OCI-LY7 (cell line): ENCODE results near the gene VMO1. TPM values are rescaled to one million over a fixed set of nuclear protein-coding genes. Genes with fewer than 3 reads are reported as not detected.
A peak's percentile ranks its signal among the peaks of the same experiment; 100 is the strongest.

ENCODE experiments used
- BruUV-seq: library from RNA; stranded (reverse); fragments of 400-500 nt; replicated peaks from 2 replicates; lab custom pipeline; 2021; lab: Mats Ljungman, UMichigan
- CTCF ChIA-PET: fragments of 300-600 bp; sonication (Branson Sonifier 250); formaldehyde crosslinking; loops from one replicate; lab custom pipeline; 2022; ENCODE audit warnings: antibody characterized with exemption; ENCODE audit not compliant: unreplicated experiment; lab: Charles Lee
- POLR2A ChIA-PET: fragments of 300-600 bp; sonication (Branson Sonifier 250); formaldehyde crosslinking; loops from one replicate; lab custom pipeline; 2022; ENCODE audit warnings: antibody characterized with exemption; lab: Charles Lee
- DNase-seq: peaks from one replicate; pipeline ENCODE4 v3.0.0-alpha.2; 2015; ENCODE audit warnings: low spot score
- H2AFZ ChIP-seq: fragments of 200-600 bp; sonication (generic), shearing (Covaris generic); 2 replicates; pipeline ENCODE4 v1.6.1; 2014; ENCODE audit warnings: mild to moderate bottlenecking, antibody characterized with exemption, low read length, moderate library complexity
- H3K27ac ChIP-seq: fragments of 200-600 bp; sonication (generic); 2 replicates; pipeline ENCODE4 v1.5.1; 2014; ENCODE audit warnings: mixed run types, low read depth, mild to moderate bottlenecking, moderate library complexity, low read length, inconsistent platforms; ENCODE audit not compliant: poor library complexity, severe bottlenecking
- H3K36me3 ChIP-seq: fragments of 200-600 bp; sonication (generic); 2 replicates; pipeline ENCODE4 v1.6.1; 2014; ENCODE audit warnings: mild to moderate bottlenecking, antibody characterized with exemption, low read length, moderate library complexity, mixed read lengths; ENCODE audit not compliant: insufficient read depth
- H3K4me1 ChIP-seq: fragments of 200-600 bp; sonication (generic); 2 replicates; pipeline ENCODE4 v1.5.1; 2014; ENCODE audit warnings: mild to moderate bottlenecking, low read length; ENCODE audit not compliant: insufficient read depth, poor library complexity, severe bottlenecking
- H3K4me2 ChIP-seq: fragments of 200-600 bp; sonication (generic); 2 replicates; pipeline ENCODE4 v1.6.1; 2014; ENCODE audit warnings: mild to moderate bottlenecking, low read length
- H3K4me3 ChIP-seq: fragments of 200-600 bp; sonication (generic); 2 replicates; pipeline ENCODE4 v1.5.1; 2014; ENCODE audit warnings: mild to moderate bottlenecking, low read depth, low read length; ENCODE audit not compliant: poor library complexity, severe bottlenecking
- H3K79me2 ChIP-seq: fragments of 200-600 bp; sonication (generic); 2 replicates; pipeline ENCODE4 v1.6.1; 2016; ENCODE audit warnings: low read depth, mild to moderate bottlenecking, low read length, moderate library complexity, mixed read lengths; ENCODE audit not compliant: insufficient read depth
- H3K9me2 ChIP-seq: fragments of 200-600 bp; sonication (generic); 2 replicates; pipeline ENCODE4 v1.6.1; 2016; ENCODE audit warnings: mild to moderate bottlenecking, low read length, mixed read lengths; ENCODE audit not compliant: insufficient read depth
- H3K9me3 ChIP-seq: fragments of 200-600 bp; sonication (generic); 2 replicates; pipeline ENCODE4 v1.6.1; 2014; ENCODE audit warnings: mild to moderate bottlenecking, mixed run types, low read length, mixed read lengths
- H4K20me1 ChIP-seq: fragments of 200-600 bp; sonication (generic); 2 replicates; pipeline ENCODE4 v1.6.1; 2014; ENCODE audit warnings: mild to moderate bottlenecking, antibody characterized with exemption, low read length, moderate library complexity, mixed read lengths; ENCODE audit not compliant: insufficient read depth
- EZH2phosphoT487 ChIP-seq: fragments of 200-600 bp; sonication (generic); IDR thresholded peaks from 2 replicates; pipeline ENCODE4 v1.6.1; 2018; ENCODE audit warnings: low read depth, borderline replicate concordance, mild to moderate bottlenecking, mixed run types, antibody characterized with exemption, low read length, moderate library complexity, mixed read lengths
- intact Hi-C: fragments of 100-400 bp; cut with micrococcal nuclease; formaldehyde crosslinking; loops from one replicate; pipeline ENCODE4 v1.10.0; 2022; ENCODE audit not compliant: unreplicated experiment
- total RNA-seq, 2 experiments: library from RNA; depleted of rRNA in 1 of 2; stranded (reverse); fragments of >200 nt in 1 of 2; shearing (Covaris generic) in 1 of 2; gene quantifications; 2 replicates each; pipeline ENCODE4 v1.2.3, GENCODE V29; 2014 to 2022
- TF ChIP-seq, protein P1 (sequence below): fragments of 200-600 bp; sonication (generic); conservative IDR thresholded peaks from 2 replicates; pipeline ENCODE4 v1.5.1; 2014; ENCODE audit warnings: mild to moderate bottlenecking, antibody characterized with exemption, low read length, moderate library complexity, mixed read lengths

Gene VMO1
- total RNA-seq, 2 experiments from 2014 or later: not detected

DNA sequence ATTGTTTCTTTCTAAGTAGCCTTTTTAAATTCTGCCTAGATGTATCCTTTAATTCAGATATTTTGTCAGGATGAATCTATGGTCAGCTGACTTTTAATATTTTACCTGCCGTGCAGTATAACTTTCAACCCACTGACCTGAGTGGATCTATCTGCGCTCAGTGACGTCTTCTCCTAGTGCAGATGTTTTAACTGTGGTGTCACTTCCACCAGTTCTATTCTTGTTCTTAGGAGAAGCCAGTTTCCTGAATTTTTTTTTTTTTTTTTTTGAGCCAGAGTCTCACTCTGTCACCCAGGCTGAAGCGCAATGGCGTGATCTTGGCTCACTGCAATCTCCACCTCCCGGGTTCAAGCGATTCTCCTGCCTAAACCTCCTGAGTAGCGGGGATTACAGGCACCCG is 19.4 kb downstream of the VMO1 start:
- Histone ChIP-seq H3K79me2 (no peaks in the 10 kb centered on the region), H2AFZ (no peak overlapping the region), H3K9me2 (no peaks in the 10 kb centered on the region), H3K36me3 (no peaks in the 10 kb centered on the region), H3K27ac (no peak overlapping the region), H3K4me3 (no peak overlapping the region), H3K4me1 (peaks cover 4% of the 10 kb centered on the region), H3K9me3 (no peaks in the 10 kb centered on the region), H4K20me1 (no peaks in the 10 kb centered on the region), H3K4me2 (no peak overlapping the region)
- no peak for DNase-seq
- CTCF ChIA-PET: no interaction called here
- intact Hi-C loops: no loop called here
- no peak for TF ChIP-seq EZH2phosphoT487
- TF ChIP-seq, protein P1, sequence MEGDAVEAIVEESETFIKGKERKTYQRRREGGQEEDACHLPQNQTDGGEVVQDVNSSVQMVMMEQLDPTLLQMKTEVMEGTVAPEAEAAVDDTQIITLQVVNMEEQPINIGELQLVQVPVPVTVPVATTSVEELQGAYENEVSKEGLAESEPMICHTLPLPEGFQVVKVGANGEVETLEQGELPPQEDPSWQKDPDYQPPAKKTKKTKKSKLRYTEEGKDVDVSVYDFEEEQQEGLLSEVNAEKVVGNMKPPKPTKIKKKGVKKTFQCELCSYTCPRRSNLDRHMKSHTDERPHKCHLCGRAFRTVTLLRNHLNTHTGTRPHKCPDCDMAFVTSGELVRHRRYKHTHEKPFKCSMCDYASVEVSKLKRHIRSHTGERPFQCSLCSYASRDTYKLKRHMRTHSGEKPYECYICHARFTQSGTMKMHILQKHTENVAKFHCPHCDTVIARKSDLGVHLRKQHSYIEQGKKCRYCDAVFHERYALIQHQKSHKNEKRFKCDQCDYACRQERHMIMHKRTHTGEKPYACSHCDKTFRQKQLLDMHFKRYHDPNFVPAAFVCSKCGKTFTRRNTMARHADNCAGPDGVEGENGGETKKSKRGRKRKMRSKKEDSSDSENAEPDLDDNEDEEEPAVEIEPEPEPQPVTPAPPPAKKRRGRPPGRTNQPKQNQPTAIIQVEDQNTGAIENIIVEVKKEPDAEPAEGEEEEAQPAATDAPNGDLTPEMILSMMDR: no peak
- POLR2A ChIA-PET: no interaction called here
- no TSS peak for BruUV-seq

DNA sequence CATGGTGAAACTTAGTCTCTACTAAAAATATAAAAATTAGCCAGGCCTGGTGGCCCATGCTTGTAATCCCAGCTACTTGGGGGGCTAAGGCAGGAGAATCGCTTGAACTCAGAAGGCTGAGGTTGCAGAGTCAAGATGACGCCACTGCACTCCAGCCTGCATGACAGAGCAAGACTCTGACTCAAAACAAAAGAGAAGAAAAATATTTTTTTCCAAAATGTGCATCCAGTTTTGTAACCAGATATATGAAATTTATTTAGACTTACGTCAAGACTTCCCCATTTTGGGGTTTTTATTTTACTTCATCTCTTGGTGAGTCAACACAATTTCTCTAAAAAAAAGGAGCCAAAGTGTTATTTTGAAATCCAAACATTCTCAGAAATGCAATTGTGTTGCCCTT is 20.0 kb downstream of the VMO1 start:
- Histone ChIP-seq H3K79me2 (no peaks in the 10 kb centered on the region), H3K9me2 (no peaks in the 10 kb centered on the region), H4K20me1 (no peaks in the 10 kb centered on the region), H3K4me1 (peaks cover 4% of the 10 kb centered on the region), H3K27ac (no peak overlapping the region), H3K36me3 (no peaks in the 10 kb centered on the region), H3K4me2 (no peak overlapping the region), H2AFZ (no peak overlapping the region), H3K9me3 (no peaks in the 10 kb centered on the region), H3K4me3 (no peak overlapping the region)
- TF ChIP-seq, protein P1: no peak
- TF ChIP-seq EZH2phosphoT487: no peak
- DNase-seq: no peak
- no TSS peak for BruUV-seq
- POLR2A ChIA-PET: no interaction called here
- intact Hi-C loops: no loop called here
- CTCF ChIA-PET: no interaction called here

DNA sequence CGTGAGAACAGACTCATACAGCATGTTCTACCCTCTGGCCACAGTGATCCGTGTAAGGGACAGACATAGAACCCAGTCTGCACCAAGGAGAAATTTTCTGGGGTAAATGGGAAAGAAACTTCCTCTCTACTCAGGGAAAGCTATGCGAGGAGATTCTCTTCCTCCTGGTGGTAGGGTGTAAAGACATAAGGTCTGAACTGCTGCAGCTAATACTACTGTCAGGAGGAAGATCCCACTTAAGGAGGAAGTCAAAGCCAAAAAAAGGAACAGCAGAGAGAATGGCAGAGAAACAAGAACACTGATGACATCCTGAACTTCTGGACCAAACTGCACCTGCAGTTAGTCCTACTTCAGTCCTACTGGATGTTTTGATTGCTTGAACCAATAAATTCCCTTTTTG is 21.6 kb downstream of the VMO1 start:
- H3K9me3 ChIP-seq: no peaks in the 10 kb centered on the region
- H3K9me2 ChIP-seq: no peaks in the 10 kb centered on the region
- TF ChIP-seq EZH2phosphoT487: no peak
- TF ChIP-seq, protein P1: no peak
- no peak overlapping the region for H2AFZ ChIP-seq
- POLR2A ChIA-PET: interaction anchor here (0.9 kb wide), 1 partner anchor 10 kb away, joined by 3 read pairs; no protein-coding TSS in a partner anchor
- CTCF ChIA-PET: no interaction called here
- no peaks in the 10 kb centered on the region for H3K36me3 ChIP-seq
- no peak overlapping the region for H3K4me2 ChIP-seq
- H3K79me2 ChIP-seq: no peaks in the 10 kb centered on the region
- no peak overlapping the region for H3K27ac ChIP-seq
- no peak overlapping the region for H3K4me3 ChIP-seq
- DNase-seq: peak; percentile 16
- no peaks in the 10 kb centered on the region for H4K20me1 ChIP-seq
- intact Hi-C loops: no loop called here
- peaks cover 4% of the 10 kb centered on the region for H3K4me1 ChIP-seq
- no TSS peak for BruUV-seq
